Smooth muscle cell of the pulmonary artery (primary cell): ENCODE results near the gene MYBPC2. TPM values are rescaled to one million over a fixed set of nuclear protein-coding genes. Genes with fewer than 3 reads are reported as not detected.

ENCODE experiments used
- total RNA-seq: library from RNA; depleted of rRNA; stranded (reverse); fragments of >200 nt; gene quantifications from 2 replicates; pipeline ENCODE4 v1.2.3, GENCODE V29; 2014

MYBPC2 gene
- not detected in 2 replicates for total RNA-seq

GRCh38 chr19:50432221-50433028 is at the start of gene MYBPC2:
Gene MYBPC2, plus strand, starts transcription at chr19:50432892. Its CDS starts 62 bp downstream, at chr19:50432954.

GRCh38 chr19:50383852-50384684 is 48.6 kb upstream of the MYBPC2 start, which contains the start of gene POLD1:
Gene POLD1, plus strand, starts transcription at chr19:50384347. Its CDS starts 14,505 bp downstream, at chr19:50398852.

DNA sequence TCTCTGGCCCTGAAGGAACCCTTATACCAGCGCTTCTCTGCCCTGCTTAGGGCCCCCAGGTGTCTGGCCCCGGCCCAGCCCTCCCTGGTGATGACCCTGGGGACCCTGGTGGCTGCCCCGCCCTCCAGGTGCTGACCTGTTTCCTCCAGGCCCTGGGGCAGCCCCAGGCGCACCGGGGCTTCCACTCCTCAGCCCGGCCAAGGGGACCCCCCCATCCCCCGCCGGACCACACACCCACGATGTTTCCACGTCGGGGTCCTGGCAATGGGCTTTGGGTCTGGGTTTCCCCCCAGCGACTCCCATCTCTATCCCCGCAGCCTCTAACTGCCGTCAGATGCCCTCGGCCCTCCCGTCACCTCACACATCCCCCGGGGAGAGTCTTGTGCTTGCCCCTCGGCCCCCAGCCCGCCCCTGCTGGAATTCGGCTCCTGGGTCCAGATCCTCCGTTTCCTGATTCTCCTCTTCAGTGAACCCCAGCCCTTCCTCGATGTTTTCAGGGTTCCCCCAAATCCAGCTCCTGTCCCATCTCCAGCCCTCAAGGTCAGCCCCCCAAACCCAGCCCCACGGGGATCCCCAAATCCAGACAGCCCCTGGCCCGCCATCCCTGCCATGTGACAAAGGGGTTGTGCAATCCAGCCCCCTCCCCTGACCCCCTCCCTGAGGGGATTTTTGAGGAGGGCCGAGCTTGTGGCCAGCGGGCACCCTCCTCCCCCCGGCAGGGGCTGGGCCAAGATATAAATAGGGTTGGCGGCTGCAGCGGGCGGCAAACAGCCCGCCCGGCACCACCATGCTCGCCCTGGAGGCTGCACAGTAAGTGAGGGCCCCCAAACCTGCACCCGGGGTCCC is 14.3 kb upstream of the MYBPC2 start, which contains the start of gene SPIB:
TSS of gene SPIB (plus strand) at position 763 of the 846 bp plus-strand sequence. CDS start at position 788, 25 bp downstream.

DNA sequence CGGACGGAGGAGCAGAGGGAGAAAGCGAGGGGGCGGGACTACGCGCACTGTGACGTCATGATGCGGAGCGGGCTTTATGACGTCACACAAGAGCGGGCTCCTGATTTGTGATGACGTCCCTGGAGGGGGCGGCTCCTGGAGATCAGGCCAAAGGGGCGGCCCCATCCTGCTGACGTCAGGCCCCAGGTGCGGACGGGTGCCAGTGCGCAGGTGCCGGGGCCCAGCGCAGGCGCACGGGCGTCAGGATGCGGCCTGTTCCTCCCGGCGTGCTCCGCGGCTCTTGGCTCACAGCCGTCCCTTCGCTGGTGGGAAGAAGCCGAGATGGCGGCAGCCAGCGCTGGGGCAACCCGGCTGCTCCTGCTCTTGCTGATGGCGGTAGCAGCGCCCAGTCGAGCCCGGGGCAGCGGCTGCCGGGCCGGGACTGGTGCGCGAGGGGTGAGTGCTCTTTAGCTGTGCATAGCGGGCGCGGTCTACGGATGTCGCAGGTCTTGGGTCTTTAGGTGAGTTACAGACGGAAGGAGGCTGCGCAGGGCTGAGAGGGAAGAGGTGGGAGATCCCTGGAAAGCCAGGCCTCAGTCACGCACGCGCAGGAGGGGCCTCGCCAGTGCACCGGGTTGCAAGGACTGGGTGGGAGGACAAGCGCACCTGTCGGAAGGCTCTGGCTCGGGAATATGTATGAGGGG is 43.7 kb downstream of the MYBPC2 start, which contains the start of the genes EMC10 and GARIN5A:
TSS of gene EMC10 (plus strand) at position 284 of the 683 bp plus-strand sequence. CDS start at position 322, 38 bp downstream.
TSS of gene GARIN5A (minus strand) at position 625 of the 683 bp plus-strand sequence. CDS start at position 165, 460 bp downstream.

GRCh38 chr19:50511069-50511822 is 78.6 kb downstream of the MYBPC2 start, which contains the start of gene JOSD2:
Gene JOSD2, minus strand, starts transcription at chr19:50511191. Its CDS starts 760 bp downstream, at chr19:50510431.

GRCh38 chr19:50513746-50514345 is 81.2 kb downstream of the MYBPC2 start, which contains the start of gene ASPDH:
Gene ASPDH, minus strand, starts transcription at chr19:50513913. Its CDS starts 90 bp downstream, at chr19:50513823.

Other genes with a start within 250 kb of the MYBPC2 start
- gene MYH14, start 229.3 kb upstream of the MYBPC2 start, total RNA-seq: 0.03 and 0.13 TPM in 2 replicates
- 0.46 and 0.53 TPM in 2 replicates for gene KCNC3, start 103.5 kb upstream of the MYBPC2 start, total RNA-seq
- 0.33 and 0.36 TPM in 2 replicates for gene NAPSA, start 67.3 kb upstream of the MYBPC2 start, total RNA-seq
- 89.7 and 97.9 TPM in 2 replicates for gene NR1H2, start 56.4 kb upstream of the MYBPC2 start, total RNA-seq
- 18.6 and 24.5 TPM in 2 replicates for gene POLD1, start 48.5 kb upstream of the MYBPC2 start, total RNA-seq
- not detected in 2 replicates for gene SPIB, start 14.0 kb upstream of the MYBPC2 start, total RNA-seq
- 84.3 and 87.3 TPM in 2 replicates for gene EMC10, start 43.6 kb downstream of the MYBPC2 start, total RNA-seq
- gene GARIN5A, start 44.0 kb downstream of the MYBPC2 start, total RNA-seq: 0.23 and 0.39 TPM in 2 replicates
- gene JOSD2, start 78.3 kb downstream of the MYBPC2 start, total RNA-seq: 35.9 and 37.4 TPM in 2 replicates
- not detected in 2 replicates for gene ASPDH, start 81.0 kb downstream of the MYBPC2 start, total RNA-seq
- 0.26 and 1.2 TPM in 2 replicates for gene LRRC4B, start 135.5 kb downstream of the MYBPC2 start, total RNA-seq
- 0.20 TPM in 2 replicates for gene SYT3, start 207.0 kb downstream of the MYBPC2 start, total RNA-seq
- not detected in 2 replicates for gene C19orf81, start 216.6 kb downstream of the MYBPC2 start, total RNA-seq